Stimulated activated CD4-positive, alpha-beta T cell treated with anti-CD3 and anti-CD28 coated beads, TNF-alpha, amount 100 ng/mL, for 4 hours (primary cell): Measurements from ENCODE around the gene IQUB.
"Not testable (repeated sequence)": the region's sequence is repeated elsewhere in the genome, so short reads cannot be mapped to it uniquely, and the experiment has no call there.

ENCODE experiments used
- DNase-seq, 3 experiments: peaks; one replicate each; pipeline ENCODE4 v3.0.0-alpha.2; 2020; ENCODE audit warnings: low read depth in 3 of 3

The IQUB gene

GRCh38 chr7:123492485-123492884, 41.9 kb downstream of the IQUB start:
- DNase-seq, result no peak

DNA sequence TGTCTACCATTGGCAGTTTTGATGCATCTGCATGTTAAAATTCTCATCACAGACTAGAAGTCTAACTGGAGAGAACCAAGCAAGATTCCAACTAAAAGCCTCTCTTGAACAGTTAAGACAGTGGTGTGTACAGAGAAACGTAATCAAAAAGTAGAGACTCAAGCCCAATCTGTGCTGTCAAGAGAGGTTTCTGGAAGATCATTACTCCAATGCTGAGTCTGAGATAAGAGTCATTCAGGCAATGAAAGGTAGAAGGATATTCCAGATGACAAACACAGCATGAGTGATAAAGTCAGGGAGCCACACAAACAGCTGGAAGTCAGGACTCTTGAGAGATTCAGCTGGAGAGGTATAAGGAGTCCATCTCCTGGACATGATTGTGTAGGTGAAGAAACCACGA, 48.7 kb downstream of the IQUB start:
- DNase-seq, result no peak

GRCh38 chr7:123485187-123485586, 49.2 kb downstream of the IQUB start:
- DNase-seq, result no peak

DNA sequence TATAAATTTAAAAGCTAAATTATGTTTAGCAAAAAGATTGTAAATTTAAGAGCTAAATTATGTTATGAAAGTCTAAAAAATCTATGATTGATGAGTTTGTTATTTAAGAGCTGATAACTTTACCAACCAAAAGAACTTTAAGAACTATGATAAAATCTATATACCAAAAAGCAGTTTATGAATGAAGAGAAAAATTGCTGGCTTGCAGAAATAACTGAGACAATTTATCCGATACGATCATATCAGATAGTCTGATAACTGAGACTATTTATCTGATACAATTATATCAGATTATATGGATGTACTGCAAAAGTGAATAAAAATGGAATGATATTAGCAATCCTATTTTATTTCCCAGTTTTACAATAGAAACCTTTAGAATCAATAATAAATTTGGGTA, 50.2 kb downstream of the IQUB start:
- no peak for DNase-seq

- no peak for DNase-seq
Observed at GRCh38 chr7:123480107-123480506, 54.3 kb downstream of the IQUB start.

DNA sequence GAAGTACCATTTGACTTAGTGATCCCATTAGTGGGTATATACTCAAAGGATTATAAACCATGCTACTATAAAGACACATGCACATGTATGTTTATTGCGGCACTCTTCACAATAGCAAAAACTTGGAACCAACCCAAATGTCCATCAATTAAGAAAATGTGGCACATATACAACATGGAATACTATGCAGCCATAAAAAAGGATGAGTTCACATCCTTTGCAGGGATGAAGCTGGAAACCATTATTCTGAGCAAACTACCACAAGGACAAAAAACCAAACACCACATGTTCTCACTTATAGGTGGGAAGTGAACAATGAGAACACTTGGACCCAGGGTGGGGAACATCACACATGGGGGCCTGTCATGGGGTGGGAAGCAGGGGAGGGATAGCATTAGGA, 56.3 kb downstream of the IQUB start:
- not testable (repeated sequence) for DNase-seq

GRCh38 chr7:123472750-123473445, 61.5 kb downstream of the IQUB start:
- DNase-seq, result no peak

DNA sequence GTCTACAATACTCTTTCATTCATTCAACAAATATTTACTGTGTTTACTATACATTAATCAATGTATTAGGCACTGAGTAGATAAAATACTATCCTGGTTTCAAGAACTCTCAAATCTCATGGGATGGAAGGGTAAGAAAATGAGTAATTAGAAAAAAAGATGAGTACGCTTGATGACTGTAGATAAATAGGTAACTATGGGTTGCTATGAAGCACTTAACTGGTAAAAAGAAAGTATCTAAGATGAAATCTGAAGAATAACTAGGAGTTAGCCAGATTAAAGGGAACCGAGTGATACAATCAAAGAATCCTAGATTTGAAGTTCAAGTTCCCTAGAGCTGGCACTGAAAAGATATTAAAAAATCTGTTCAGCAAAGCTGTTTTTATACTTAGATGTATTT, 62.1 kb downstream of the IQUB start:
- DNase-seq, result no peak

GRCh38 chr7:123468303-123468702, 66.1 kb downstream of the IQUB start:
- DNase-seq, result no peak

GRCh38 chr7:123463890-123464289, 70.5 kb downstream of the IQUB start:
- DNase-seq, result no peak

DNA sequence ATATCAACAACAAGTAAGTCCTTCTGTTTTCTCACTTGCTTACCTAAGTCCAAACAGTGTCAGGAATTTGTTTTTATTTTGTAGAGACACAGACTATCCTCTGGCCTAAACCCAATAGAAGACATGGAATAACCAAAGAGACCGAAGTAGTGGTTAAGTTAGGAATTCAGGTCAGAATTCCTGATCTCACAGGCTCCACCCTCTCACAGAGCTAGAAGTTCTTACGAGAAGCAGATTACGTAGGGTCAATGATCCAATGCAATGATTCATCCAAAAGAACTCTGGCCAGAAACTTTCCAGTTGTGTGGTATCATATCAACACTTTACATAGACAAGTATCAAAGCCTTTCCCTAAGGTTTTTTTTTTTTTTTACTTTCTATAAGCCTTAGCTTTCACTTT, 73.8 kb downstream of the IQUB start:
- DNase-seq, result no peak

DNA sequence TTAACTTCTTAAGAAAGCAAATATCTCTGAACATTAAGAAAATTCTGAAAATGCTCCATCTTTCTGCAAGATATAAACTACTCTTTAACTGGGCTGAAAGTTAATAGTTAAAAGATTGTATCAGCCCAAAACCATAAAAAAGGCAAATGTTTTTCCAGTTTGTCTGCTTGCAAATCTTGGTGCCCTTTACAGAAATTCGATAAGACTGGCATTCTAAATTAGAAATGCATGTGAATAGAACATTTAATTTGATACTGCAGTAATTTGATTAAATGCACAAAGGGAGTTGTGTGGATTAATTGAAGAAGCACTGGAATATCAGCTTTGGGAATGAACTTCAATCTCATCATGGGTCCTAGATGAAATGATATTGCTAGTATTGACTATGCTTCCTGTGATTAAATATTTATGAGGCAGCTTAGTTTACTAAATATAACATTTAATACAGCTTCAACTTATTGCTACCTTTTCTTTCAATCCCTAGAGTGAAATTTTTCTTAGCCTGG, 78.4 kb downstream of the IQUB start:
- no peak for DNase-seq

- no peak for DNase-seq
Observed at GRCh38 chr7:123440101-123440548, 94.3 kb downstream of the IQUB start.

DNA sequence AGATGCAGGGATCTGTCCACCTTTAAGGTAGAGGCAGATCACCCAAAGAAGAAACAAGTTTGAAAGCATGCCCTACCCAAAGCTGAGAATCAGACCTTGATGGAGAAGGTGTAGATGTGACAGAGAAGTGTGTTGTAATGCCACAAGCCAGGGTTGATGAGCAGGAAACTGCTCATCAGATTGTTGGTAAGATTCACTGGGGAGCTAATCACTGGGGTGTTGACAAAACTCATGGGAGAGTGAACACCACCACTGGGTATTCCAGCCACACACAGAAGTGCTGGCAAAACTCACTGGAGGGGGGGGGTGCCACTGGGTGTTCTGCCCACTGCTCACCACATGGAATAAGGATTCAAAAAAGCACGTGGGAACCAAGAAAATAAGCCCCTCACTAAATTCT, 95.2 kb downstream of the IQUB start:
- DNase-seq, result no peak

DNA sequence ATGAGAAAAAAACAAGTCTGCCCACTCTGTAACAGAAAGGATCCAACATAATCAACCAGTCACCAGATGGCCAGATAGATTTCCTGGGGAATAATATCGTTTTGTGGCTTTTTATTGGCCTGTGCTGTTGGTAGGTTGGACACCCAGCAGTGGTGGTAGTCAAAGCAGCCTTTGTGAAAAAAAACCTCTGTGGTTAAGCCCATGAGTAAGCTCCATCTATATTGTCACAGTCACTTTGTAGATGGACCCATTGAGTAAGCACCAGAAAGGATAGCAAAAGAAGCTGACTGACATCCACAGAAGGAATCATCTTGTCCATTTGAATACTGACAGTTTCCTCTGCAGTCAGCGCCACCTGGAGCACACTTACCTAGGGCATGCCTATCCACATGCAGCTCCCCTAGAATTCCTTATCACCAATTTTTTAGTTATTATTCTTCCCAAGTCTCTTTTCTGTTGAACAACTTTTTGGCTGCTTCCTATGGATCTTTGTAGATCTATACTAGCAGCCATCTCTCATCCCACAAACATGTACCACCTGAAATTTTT, 96.9 kb downstream of the IQUB start:
- no peak for DNase-seq

GRCh38 chr7:123435080-123435700, 99.2 kb downstream of the IQUB start:
- no peak for DNase-seq

- DNase-seq, result no peak
Observed at GRCh38 chr7:123433665-123434064, 100.7 kb downstream of the IQUB start.

DNA sequence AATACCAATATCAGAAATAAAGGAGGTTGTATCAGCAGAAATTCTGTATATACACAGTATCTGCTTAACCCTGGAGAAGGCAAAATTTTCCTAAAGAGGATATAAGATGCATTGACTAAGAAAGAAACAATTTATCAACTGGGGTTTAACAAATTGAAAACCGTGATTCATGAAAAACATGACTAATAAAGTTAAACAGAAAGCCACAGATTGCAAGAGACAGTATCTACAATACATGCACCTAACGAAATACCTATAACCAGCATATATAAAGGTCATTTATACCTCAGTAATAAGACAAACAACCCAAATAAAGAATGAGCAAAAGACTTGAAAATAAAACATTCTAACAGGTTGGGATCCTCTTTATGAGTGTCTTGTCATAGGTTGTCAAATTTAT, 101.8 kb downstream of the IQUB start:
- DNase-seq, result no peak

DNA sequence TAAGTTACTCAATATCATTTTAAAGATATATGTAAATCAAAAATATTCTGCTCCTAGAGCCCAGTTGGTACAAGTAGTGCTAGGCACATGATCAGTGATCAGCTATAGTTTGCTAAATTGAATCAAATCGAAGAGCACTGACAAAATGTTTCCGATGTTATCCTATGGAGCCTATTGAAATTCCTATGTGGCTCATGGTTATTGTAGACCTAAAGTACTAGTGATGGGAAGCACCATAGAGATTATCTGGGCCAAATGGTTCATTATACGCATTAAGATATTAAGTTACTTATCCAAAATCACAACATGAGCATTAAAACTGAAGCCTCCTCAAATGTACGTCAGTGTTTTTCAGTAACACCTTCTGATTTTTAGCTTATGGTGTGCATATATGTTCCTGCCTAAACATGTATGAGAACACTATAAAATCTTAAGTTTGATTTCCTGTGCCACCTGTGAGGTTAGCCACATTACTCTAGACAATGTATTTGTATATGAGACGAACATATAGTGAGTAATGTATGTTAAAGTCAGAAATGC, 103.2 kb downstream of the IQUB start:
- no peak for DNase-seq

DNA sequence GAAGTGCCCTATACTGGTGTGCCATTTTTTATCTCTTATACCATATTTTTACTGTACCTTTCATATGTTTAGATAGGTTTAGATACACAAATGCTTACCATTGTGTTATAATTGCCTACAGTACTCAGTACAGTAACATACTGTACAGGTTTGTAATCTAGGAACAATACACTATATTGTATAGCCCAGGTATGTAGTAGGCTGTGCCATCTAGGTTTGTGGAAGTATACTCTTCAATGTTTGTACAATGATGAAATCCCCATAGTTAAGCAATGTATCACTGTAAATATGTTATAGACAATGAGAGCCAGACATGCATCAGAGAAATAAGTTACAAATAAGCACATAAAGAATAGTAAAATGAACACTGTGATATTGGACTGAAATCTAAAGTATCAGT, 109.1 kb downstream of the IQUB start:
- no peak for DNase-seq

DNA sequence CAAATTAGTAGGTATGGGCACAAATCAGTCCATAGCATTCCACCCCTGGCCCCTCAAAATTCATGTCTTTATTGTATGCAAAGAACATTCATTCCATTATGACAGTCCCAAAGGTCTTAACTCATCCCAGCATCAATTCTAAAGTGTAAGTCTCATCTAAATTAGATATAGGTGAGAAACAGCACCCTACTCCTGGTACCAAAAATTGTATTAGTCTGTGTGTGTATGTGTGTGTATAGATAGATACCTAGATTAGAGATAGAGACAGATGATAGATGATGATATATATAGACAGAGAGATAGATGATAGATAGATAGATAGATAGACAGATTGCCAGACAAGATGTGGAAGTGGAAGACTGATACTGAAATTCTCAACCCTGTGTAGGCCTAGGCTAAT, 109.9 kb downstream of the IQUB start:
- no peak for DNase-seq

- no peak for DNase-seq
Observed at GRCh38 chr7:123423622-123424021, 110.8 kb downstream of the IQUB start.

GRCh38 chr7:123417580-123417979, 116.8 kb downstream of the IQUB start:
- no peak for DNase-seq
